Measurements from ENCODE around the gene PRKG1.

PRKG1 gene

DNA sequence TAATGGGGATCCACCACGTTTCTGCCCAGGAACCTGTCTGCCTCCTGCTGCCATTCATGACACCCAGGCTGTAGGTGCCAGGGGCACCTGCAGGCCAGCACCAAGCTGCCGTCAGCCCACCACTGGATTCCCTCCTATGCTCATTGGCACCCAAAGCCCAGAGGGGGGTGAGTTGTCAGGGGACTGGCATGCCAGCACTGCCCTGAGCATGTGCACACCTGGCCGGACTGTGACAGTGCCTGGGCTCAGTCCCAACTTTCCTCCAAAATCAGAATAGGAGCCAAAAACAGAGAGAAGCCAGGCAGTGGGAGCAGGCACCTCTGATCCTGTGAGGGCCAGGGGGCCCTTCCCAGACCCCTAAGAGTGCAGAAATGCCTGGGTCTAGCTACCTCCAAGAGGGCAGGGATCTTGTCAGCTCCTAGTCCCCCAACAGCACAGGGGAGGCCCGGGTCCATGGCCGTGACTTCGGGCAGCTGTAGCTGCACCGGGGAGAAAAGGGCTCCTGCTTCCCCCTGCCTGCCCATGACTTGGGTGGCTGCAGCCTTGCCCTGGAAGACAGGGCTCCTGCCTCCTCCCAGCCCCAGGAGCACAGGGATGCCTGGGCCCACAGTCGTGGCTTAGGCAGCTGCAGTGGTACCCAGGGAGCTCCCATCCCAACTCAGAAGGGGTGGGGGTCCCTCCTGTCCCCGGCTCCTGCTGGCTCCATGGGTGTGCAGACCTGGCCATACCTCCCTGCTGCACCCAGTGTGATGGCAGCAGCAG is 990.0 kb downstream of the PRKG1 start:
- no peak for DNase-seq (ENCODE audit: low spot score)

DNA sequence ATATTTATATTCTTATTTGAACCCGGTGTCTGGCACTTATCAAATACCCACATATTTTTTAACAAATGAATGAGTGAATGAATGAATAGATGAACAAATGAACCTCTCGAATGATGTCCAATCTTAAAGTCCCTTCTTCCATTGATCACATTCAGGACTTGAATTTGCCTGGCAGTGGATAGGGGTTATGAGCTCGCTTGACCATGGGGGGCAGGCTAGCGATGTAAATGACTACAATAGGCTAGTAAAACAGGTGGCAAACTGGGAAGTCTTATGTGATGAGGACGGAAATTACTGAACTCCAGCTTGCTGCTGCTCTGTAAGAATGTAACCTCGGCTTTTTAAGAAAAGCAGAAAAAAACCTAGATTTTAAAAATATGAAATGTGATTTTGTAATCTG is 992.1 kb downstream of the PRKG1 start:
- peak; percentile 1 for DNase-seq (ENCODE audit: low spot score)

DNA sequence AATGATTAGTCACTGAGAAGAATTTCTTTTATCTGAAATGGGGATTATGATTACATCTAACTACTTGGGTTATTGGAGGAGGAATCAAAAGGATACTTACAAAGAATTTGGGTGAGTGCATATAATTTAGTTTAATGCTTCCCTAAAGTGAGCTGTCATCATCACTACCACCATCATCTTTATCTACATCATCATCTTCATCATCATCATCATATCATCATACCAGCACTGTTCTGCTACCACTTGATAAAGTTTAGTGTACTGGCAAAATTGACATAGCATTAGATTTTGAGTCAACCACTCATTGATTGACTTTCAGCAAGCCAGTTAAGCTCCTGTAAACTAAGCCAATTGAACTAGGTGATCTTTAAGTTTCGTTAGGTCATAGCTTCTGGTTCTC is 994.2 kb downstream of the PRKG1 start:
- no peak for DNase-seq (ENCODE audit: low spot score)

DNA sequence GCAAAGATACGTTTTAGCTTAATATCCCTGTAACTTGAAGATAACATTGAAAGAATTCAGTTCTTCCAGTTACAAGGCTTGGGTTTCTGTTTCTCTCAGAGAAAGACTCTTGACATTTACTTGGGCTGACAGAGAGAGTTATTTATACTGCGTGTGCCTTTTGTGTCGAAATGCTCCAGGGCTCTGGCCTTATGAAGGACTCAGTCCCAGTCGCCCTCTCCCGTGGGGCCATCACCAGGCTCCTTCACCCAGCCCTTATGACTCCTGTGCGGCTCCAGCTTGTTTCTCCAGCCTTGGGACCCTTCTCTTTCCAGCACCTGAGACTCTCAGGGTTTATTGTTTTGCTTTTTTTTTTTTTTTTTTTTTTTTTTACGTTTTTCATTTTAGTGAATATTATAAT is 997.5 kb downstream of the PRKG1 start:
- DNase-seq (ENCODE audit: low spot score), result no peak

DNA sequence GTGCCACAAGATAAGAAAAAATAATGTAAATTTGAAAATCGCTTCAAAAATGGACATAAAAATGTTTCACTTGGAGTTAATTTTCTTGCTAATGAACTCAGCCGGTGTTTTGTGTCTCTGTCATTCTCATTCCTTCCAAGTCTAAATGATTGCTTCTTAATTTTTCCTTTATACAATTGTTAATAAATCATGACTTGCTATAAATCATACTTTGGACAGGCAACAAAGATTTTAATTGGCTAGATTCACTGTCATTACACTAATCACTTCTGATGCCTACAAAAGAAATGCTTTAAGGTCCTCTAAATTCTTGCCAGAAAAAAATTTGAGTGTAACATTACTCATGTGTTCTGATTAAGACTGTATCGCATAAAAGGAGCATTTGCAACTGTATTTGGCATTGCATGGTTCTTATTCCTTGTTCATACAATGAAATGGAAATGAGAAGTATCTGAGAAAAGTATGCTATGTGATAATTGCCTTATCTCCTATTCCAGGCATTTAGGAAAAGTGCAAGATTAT is 1000.3 kb downstream of the PRKG1 start:
- no peak for DNase-seq (ENCODE audit: low spot score)

DNA sequence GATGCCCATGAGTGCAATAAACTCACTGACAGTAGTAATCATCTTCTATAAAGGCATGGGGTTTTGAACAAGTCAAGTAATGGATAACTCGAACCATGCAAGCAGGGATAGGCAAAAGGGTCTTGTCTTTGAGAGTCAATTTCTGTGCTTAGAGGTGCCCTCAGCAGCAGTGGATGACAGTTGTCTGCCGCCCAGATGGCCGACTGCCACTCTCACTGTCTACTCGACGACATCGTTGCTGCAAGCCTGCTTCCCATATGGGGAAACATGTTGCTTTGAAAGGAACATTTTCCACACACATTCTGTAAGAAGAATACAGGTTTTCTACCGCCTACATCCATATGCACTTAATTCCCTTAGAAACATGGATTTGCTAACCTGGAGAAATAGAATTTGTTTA is 1003.5 kb downstream of the PRKG1 start:
- DNase-seq (ENCODE audit: low spot score), result no peak

DNA sequence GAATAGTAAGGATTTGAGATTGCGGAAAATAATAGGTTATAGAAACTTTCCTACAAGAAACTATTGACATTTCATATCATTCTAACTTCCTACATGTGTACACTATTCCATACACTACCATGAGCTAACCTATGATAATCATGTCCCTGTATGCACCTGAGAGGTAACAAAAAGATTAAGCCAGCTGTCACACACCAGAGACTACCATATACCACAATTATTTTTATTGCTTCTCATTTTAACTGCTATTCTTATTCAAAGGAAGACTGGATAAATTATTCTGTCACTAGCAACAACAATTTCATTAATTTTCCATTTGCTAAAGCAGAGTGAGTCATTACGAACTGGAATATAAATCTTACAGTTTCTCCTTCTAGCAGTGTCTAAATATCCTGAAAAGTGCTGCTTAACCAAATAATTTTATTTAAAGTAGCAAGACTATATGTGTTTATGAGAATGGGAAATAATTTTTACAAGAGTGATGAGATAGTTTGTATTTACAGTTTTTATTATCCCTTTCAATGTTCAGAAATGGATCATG is 1004.2 kb downstream of the PRKG1 start:
- no peak for DNase-seq (ENCODE audit: low spot score)

DNA sequence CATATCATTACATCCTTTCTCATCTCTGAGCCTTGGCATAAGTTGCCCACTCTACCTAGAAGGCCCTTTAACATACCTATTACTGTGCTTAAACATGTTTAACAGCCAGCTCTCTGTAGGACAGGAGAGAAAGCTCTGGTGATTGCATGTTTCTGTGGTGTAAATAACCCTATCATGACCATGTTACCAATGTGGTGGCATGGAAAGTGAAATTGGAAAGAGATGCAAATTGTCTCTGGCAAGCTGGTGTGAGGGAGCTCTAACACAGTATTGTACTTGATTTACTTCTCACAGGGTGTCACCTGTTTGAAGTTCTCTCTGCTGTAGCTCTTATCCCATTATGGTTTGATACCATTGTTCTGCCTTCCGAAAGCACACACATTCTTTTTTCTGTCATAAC is 1008.0 kb downstream of the PRKG1 start:
- DNase-seq (ENCODE audit: low spot score), result no peak

DNA sequence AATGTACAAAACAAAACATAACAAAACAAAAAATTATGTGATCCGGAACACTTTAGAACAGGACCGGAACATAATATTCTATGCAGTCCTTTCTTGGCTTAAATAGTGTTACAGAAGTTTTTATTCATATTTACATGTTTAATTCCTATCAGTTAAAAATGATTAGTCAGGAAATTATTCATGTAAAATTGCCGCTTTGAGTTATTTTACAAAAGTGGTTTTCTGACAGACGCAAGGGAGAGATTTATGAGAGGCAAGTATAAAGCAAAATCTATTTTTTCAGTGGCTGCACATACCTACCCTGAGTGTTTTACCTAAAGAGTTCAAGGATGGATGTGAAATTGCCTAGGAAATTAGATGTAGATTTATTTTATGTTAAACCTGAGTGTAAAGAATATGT is 1009.1 kb downstream of the PRKG1 start:
- no peak for DNase-seq (ENCODE audit: low spot score)

DNA sequence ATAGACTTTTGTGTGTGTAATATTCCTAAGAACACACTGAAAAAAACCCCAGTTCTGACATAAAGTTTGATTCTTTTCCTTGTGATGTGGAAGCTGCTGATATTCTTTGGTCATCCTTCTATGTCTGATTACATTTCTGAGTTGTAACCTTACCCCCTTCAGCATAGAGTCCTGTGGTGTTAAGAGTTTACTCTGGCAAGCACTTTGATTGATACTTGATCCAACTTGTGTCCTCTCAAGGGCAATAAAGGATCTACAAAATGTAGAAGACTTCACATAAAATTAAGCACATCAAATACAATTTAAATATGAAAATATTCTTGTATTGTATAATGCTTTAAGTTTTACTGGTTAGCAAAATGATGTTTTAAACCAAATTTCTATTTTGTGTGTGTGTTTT is 1018.1 kb downstream of the PRKG1 start:
- no peak for DNase-seq (ENCODE audit: low spot score)

DNA sequence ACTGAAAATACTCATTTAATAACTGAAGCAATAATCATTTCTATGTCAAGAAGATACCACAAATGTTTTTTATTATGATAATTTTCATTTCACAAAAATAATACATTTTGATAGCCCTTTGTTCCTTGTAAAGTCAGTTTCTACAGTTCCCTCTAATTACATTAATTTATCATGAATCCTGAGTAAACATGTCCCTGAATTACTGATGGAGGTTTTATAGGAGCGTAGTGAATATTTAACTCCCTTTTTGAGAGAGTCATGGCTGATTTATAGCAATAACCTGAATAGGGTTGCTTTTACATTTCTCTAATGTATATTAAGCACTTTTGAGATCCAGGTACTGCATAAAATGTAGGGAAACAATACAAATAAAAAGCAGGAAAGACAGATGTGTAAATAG is 1023.8 kb downstream of the PRKG1 start:
- no peak for DNase-seq (ENCODE audit: low spot score)

DNA sequence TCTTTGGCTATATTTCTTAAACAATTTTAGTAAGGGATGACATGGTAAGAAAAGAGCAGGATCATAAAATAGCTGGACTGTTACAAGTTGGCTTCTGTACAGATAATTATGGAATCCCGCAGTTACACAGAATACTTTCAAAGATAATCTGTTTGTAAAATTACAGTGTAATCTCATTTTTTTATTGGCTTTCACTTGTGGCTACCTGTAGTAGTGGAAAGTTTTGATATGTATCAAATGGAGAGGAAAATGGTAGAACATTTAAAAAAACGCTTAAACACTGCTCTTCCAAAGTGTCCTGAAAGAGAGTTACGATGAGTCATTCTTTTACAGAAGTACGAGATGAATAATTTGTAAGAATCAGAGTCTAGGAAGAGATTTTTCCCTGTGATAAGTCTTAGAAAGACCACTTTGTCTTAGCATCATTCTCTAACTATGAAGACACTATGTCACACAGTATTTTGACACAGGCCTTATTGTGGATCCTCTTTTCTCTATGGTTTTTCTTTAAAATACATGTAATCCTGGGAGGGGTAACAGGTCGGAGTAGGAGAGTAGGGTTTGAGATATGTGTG is 1024.8 kb downstream of the PRKG1 start:
- DNase-seq (ENCODE audit: low spot score), result no peak

DNA sequence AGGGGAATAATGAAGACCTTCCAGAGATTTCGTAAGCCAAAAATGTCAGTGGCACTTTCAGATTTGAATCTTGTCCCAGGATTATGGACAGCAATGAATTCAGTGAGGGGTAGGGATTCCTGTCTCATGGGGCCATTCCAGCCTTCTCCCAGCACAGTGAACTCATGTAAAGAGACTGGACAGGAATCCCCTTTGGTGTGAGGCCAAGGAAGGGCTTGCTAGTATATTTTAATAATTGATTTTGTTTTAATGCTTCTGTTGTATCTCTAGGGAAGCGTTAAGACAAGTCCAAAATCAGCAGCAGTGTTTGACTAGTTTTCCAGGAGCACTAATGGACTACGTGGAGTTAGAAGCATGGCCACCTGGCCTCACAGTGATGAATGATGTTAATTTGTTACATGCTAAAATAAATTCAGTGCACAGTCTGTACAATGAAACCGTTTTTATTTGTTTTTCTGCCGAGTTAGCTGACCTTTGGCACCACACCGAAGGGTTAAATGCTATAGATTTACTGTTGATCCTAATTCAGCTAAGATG is 1025.8 kb downstream of the PRKG1 start:
- DNase-seq (ENCODE audit: low spot score), result no peak

DNA sequence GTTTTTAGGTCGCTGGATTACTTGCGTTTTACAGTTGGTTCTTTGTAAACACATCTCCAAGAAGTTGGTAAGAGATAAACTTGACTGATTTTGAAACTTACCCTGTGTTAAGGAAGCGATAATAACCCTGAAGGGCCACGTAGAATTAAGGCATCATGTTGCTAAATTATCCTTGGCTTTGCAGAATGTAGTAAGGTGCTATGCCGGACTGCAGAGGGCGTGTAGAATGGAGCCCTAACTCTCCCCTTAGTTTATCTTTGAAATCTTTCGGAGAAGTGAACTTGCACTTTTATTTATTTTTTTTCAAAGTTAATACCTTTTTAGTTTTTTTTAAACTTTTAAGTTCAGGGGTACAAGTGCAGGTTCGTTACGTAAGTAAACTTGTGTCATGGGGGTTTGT is 1031.0 kb downstream of the PRKG1 start:
- DNase-seq (ENCODE audit: low spot score), result no peak

DNA sequence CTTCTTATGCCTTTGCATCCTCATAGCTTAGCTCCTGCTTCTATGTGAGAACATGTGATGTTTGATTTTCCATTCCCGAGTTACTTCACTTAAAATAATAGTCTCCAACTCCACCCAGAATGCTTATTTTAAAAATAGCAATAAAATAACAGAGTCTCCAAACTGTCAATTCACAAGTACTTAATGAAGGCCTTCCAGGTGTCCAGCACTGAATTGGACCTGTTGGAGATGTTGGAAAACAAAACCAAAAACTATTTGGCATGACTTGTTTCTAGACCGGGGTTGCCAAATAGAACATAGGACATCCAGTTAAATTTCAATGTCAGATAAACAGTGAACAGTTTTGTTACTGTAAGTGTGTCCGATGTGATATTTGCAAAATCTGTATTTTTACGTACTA is 1031.7 kb downstream of the PRKG1 start:
- DNase-seq (ENCODE audit: low spot score), result no peak

DNA sequence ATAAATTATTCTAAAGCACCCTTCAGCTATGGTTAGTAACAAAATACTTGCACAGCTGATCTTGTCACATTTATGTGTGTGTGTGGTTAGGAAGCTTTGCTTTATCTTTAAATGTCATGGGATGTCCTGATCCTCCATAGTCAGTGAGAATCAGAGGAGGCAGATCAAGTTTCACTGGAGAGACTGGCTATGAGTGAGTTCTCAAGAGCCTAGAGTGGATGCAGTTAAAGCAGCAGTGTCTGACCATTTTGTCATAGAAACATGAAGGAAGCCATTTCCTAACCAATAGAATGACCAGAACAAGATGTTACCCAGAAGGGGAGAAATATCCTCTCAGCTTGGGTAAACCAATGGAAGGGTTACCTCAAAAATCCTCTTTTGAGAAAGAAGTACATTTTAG is 1032.6 kb downstream of the PRKG1 start:
- no peak for DNase-seq (ENCODE audit: low spot score)

DNA sequence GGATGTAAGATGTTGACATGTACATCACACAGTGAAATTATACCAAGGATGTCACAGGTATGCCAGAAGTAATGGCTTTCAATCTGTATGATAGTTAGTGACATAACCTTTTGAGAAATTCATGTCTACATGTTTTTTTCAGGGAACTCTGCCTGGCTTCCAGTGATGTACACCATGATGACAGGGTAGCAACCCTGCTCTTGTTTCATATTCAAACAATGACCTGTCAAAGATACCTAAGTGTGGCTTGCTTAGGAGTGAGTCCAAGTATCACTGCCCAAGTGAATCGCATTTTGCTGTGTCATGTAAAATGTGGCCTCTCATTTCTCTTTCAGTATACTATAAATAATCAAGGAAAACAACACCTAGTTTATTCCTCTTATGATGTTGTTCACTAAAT is 1033.9 kb downstream of the PRKG1 start:
- DNase-seq (ENCODE audit: low spot score), result no peak

DNA sequence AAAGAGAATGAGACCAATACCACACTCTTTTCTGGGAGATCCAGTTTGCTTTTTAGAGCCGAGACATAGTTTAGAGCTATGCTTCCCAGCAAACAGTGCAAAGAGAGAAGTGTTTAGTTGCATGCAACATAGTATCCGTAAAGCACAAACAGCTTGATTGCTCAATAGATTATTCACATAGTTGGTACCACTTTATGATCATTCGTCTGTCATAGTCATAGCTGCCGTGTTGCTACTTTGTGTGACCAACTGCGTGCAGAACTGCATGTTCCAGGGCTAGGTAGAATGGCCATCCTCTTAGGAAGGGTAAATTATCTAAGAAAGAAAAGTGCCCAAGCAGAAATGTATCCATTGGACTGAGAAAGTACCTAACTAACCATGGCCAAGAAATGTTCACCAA is 1036.3 kb downstream of the PRKG1 start:
- DNase-seq (ENCODE audit: low spot score), result no peak

DNA sequence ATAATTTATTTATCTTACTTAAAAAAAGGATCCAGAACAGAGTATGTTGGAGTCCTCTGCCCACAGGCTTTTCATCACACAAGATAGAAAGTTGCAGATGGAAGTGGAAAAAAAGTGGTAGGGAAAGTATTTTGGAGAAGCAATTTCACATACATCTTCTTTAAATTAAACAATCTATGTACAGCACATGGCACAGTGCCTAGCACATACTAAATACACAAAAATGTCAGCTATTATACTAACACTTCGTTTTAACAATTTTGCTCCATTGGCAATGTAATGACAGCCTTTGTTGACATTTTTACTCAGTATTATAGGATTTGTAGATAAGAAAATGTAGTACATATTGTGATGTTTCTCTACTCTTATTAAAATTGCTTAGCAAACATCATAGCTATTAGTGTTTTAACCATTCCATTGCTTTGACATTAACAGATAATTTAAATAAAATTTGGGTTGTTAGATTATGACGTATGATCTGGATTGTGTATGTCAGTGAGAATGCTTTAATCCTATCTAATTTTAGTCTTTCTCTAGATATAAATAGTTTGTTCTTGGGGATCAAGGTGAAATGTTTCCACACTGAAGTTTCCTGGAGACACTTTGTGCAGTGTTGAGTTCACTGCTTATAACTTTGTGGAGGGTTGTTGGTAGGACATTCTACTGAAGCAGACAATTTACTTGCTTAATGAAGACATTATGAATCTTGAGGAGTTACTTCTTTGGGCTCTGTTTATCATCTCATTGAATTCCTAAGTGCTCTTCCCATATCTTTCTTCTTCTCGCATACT is 1037.0 kb downstream of the PRKG1 start:
- no peak for DNase-seq (ENCODE audit: low spot score)

DNA sequence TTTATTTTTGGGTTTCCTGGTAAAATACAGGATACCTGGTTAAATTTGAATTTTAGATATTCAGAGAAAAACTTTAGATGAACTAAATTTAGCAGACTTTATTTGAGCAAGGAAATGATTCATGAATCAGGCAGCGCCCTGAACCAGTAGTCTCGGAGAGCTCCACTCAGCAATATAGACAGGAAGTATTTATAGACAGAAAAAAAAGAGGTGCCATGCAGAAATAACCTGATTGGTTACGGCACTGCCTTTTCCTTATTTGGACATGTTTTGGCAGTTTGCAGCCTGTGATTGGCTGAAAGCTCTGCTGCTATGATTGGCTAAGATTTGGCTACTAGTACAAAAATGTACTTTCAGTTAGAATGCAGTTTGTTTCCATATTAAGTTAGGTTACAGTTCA is 1041.5 kb downstream of the PRKG1 start:
- DNase-seq (ENCODE audit: low spot score), result peak; percentile 34

DNA sequence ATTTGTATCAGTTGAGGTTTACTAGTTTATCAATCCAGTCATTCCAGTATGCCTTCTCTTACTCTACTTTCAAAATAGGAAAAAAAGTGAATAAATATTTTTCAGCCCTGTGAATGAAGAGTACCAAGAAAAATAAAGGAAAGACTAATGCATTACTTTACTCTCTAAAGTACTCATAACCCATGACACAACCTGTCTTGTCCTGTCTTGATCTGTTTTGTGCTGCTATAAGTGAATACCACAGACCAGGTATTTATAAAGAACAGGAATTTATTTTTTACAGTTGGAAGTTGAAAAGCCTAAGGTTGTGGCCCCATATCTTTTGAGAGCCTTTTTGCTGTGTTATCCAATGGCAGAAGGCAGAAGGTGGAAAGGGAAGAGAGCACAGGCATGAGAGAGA is 1045.2 kb downstream of the PRKG1 start:
- no peak for DNase-seq (ENCODE audit: low spot score)

DNA sequence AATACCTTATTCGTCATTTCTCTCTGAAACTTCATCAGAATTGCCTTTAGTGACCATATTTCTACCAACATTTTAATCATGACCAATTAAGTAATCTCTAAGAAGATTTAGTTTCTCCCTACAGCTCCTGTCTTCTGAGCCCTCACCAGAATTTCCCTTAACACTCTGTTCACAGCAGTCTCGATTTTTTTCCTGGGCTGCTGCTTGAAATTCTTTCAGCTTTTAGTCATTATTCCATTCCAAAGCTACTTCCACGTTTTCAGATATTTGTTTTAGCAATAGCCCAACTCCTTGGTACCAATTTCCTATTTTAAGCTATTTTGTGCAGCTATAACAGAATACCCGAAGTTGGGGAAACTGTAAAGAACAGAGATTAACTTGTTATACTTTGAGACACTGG is 1047.4 kb downstream of the PRKG1 start:
- DNase-seq (ENCODE audit: low spot score), result no peak

Data from RKO (cell line).